Aorta (tissue), 5 donors: Measurements from ENCODE around the gene TMEM208. TPM values are rescaled to one million over a fixed set of nuclear protein-coding genes. Genes with fewer than 3 reads are reported as not detected.

Experiments used
- ATAC-seq: fragments of 200-7000 bp; cut with Tn5 transposase; one replicate; pipeline ENCODE4 v1.9.1; 2022; ENCODE audit warnings: moderate library complexity; ENCODE audit not compliant: low FRiP score
- DNase-seq, 2 donors: peaks; one replicate each; pipeline ENCODE4 v3.0.0-alpha.2; 2020
- H3K27ac ChIP-seq, 2 donors: one replicate each; pipeline ENCODE4 v1.5.1; 2013; ENCODE audit warnings: low read length in 2 of 2, mild to moderate bottlenecking in 2 of 2, moderate library complexity in 2 of 2, control low read depth in 1 of 2, inconsistent platforms in 1 of 2, low read depth in 1 of 2
- H3K27me3 ChIP-seq, 2 donors: one replicate each; pipeline ENCODE4 v1.6.1; 2013; ENCODE audit warnings: control low read depth in 1 of 2, low read length in 1 of 2, mild to moderate bottlenecking in 1 of 2, moderate library complexity in 1 of 2; ENCODE audit not compliant: insufficient read depth in 2 of 2, control insufficient read depth in 1 of 2
- H3K36me3 ChIP-seq, 2 donors: one replicate each; pipeline ENCODE4 v1.6.1; 2013; ENCODE audit warnings: control low read depth in 1 of 2, low read length in 1 of 2, mild to moderate bottlenecking in 1 of 2; ENCODE audit not compliant: insufficient read depth in 2 of 2, control insufficient read depth in 1 of 2
- H3K4me1 ChIP-seq, 2 donors: one replicate each; pipeline ENCODE4 v1.6.1; 2013; ENCODE audit warnings: low read length in 2 of 2, control low read depth in 1 of 2, mild to moderate bottlenecking in 1 of 2, moderate library complexity in 1 of 2; ENCODE audit not compliant: insufficient read depth in 2 of 2, control insufficient read depth in 1 of 2
- H3K4me3 ChIP-seq, 2 donors: one replicate each; pipeline ENCODE4 v1.5.1; 2013; ENCODE audit warnings: low read length in 2 of 2, control low read depth in 1 of 2, mild to moderate bottlenecking in 1 of 2
- H3K9me3 ChIP-seq: one replicate; pipeline ENCODE4 v1.6.1; 2013; ENCODE audit warnings: mild to moderate bottlenecking, low read length; ENCODE audit not compliant: control insufficient read depth
- WGBS, 2 donors: extraction: QIAGEN DNeasy Blood & Tissue Kit; methylation state at CpG; one replicate each; pipeline ENCODE4 v1.1.7; 2013; 5-methylcytosine and 5-hydroxymethylcytosine counted together
- intact Hi-C, 2 donors: fragments of 100-400 bp; cut with DNase I; formaldehyde crosslinking; loops; one replicate each; pipeline versions ENCODE4 v1.14.2 to v1.15.0; 2022
- polyA plus RNA-seq, 2 donors: library from polyadenylated mRNA; stranded (reverse); fragments of 200-250 nt; gene quantifications; one replicate each; pipeline ENCODE4 v1.2.3, GENCODE V29; 2013
- total RNA-seq, 2 donors: library from RNA; stranded (reverse); fragmentation: NEBNext Ultra II Directional; extraction: Animal tissue kit (Norgen Biotek cat#: 25700); gene quantifications; one replicate each; pipeline ENCODE4 v1.2.1, GENCODE V29; 2021
- donor health status: healthy with polysubstance abuse.
- donor health status: Bipolar disorder and iron deficiency.
- donor health status: DM: no; HTN: no; CAD: no.
- donor health status: DM: no; HTN: no; CAD: no.
- donor health status: DM: yes; HTN: yes; CAD: no.

The TMEM208 gene
- total and polyA plus RNA-seq, 4 donors, result 24.7 to 64.6 (median 46.8) TPM

DNA sequence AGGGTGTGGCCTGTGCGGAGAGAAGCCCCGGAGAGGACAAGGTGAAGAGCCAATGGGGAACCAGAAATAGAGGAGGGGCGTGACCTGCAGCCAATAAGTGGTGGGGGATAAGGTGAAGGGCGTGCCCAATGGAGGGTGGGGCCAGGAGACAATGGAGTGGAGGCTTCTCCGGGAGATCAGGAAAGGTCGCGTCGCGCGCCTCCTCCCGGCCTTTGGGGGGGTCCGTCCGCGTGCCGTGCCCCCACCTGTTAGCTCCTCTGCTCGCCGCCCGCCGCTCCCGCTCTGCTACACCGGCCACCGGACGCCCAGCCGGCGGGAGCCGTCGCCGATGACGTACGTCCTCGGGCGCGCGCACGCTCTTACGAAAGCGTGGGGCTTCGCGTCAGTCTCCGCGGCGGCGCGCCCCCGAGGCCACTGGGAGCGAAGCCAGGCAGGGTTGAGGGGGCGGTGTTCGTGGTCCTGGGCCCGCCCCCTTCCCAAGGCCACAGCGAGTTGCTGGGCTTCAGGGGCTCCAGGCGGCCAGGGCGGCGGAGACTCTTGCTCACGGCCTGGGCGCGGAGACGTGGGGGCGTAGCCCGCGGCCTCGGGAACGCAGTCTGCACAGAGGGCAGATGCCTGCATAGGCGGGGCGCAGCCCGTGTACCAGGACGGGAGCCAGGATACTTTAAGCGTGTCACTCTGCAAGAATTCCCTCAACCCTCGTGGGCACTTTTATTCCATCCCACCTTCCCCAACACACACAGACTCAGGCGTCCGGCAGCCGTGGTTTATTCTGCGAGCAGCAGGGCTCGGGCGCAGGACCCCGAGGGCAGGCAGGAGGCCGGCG, 43.1 kb upstream of the TMEM208 start, which contains the start of gene MATCAP1:
MATCAP1 (minus strand) TSS at position 337 of the 826 bp plus-strand sequence. CDS start 3,353 bp downstream, outside the sequence.
- intact Hi-C loops, result loop anchor here (2.0 to 10.0 kb wide), 3 partner anchors 25 to 289 kb away; partner anchors contain the start of genes FBXL8 (in 1 of the 2) and TRADD (in 1 of the 2)
- Histone ChIP-seq H3K4me1 (no peaks in the 10 kb centered on the region), H3K27me3 (no peaks in the 10 kb centered on the region), H3K4me3 (peak within 1 kb of the TSS; percentile 24 to 54), H3K36me3 (no peaks in the 10 kb centered on the region), H3K27ac (peak within 1 kb of the TSS in 1 of 2 donors; percentile 81), H3K9me3 (no peaks in the 10 kb centered on the region)
- peak; percentile 97 for DNase-seq
- peak; percentile 94 for ATAC-seq
- 0% methylated on average over 67 to 77 of the region's 77 CpGs for WGBS, 2 donors

DNA sequence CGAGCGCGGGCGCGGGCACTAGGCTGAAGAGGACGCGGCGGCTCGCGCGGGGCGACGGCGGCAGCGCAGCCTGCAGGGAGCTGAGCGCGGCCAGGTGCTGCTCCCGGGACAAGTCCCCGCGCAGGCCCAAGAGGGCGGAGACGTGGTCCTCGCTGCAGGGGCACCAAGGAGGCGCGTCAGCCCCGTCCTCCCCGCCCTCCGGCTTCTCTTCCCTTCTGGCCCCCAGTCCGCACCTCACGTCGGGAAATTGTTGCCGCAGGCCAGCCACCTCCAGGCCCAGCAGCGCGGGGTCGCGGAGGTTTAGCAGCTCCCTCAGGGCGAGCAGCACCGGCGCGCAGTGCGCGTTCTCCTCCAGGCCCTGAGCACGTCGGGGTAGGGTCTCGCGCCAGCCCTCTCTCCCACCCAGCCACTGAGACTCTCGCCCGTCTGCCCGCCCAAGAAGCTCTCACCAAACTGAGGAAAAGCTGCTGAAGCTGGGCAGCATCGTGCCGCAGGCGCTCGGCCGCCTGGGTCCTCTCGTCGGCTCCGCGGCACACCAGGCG, 42.4 kb upstream of the TMEM208 start:
- Histone ChIP-seq H3K27ac (peak overlapping the region in 1 of 2 donors; percentile 42), H3K27me3 (no peaks in the 10 kb centered on the region), H3K4me1 (no peaks in the 10 kb centered on the region), H3K4me3 (peak overlapping the region; percentile 24 to 54), H3K9me3 (no peaks in the 10 kb centered on the region), H3K36me3 (no peaks in the 10 kb centered on the region)
- 4 to 7% methylated on average over 42 to 59 of the region's 59 CpGs for WGBS, 2 donors
- peak in 1 of 2 donors; percentile 79 for DNase-seq
- intact Hi-C loops, result loop anchor here (2.0 to 10.0 kb wide), 3 partner anchors 26 to 290 kb away; partner anchors contain the start of genes FBXL8 (in 1 of the 2) and TRADD (in 1 of the 2)
- ATAC-seq, result no peak

DNA sequence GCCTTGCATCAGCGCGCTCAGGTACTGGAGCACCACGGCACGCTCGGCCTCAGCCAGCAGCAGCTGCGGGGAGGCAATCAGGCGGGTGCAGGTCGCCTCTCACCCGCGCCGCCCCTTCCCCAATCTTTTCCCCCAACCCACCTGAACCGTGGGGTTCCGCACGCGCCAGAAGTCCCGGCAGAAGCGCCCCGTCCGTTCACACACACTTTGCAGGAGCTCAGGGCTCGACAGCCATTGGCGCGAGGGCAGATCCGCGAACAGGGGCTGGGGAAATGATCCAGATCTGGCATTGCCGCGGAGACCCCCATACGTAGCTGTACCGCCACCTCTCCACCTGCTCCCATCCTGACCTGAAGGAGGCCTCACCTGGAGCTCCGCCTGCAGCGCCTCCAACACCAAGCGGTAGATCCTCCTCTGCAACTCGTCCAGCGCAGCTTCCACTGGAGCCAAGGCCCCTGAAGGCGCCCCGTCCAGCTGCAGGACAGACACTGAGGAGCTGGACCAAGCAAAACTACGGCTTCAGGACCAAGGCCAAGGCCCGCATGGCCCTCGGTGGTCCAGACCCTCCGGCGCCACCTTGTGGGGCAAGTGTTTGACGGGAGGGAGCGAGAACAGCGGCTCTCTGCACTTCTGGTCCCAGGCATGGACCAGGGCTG, 41.8 kb upstream of the TMEM208 start:
- Histone ChIP-seq H3K4me3 (no peak overlapping the region), H3K36me3 (no peaks in the 10 kb centered on the region), H3K9me3 (no peaks in the 10 kb centered on the region), H3K27ac (no peak overlapping the region), H3K27me3 (no peaks in the 10 kb centered on the region), H3K4me1 (no peaks in the 10 kb centered on the region)
- ATAC-seq (peak; percentile 80), DNase-seq (peak; percentile 96 to 99)
- 5 to 7% methylated on average over 41 to 43 of the region's 43 CpGs for WGBS, 2 donors
- intact Hi-C loops, result loop anchor here (1.0 to 10.0 kb wide), 4 partner anchors 26 to 290 kb away; partner anchors contain the start of genes FBXL8 (in 1 of the 2) and TRADD (in 1 of the 2)

GRCh38 chr16:67185651-67186134, 41.2 kb upstream of the TMEM208 start:
- no peaks in the 10 kb centered on the region for H3K4me1 ChIP-seq
- intact Hi-C loops, result loop anchor here (1.0 to 10.0 kb wide), 4 partner anchors 27 to 291 kb away; partner anchors contain the start of genes FBXL8 (in 1 of the 2) and TRADD (in 1 of the 2)
- ATAC-seq, result no peak
- H3K9me3 ChIP-seq, result no peaks in the 10 kb centered on the region
- H3K27ac ChIP-seq, result no peak overlapping the region
- no peak for DNase-seq
- no peaks in the 10 kb centered on the region for H3K36me3 ChIP-seq
- H3K27me3 ChIP-seq, result no peaks in the 10 kb centered on the region
- 8 to 11% methylated on average over 12 of the region's 12 CpGs for WGBS, 2 donors
- no peak overlapping the region for H3K4me3 ChIP-seq

DNA sequence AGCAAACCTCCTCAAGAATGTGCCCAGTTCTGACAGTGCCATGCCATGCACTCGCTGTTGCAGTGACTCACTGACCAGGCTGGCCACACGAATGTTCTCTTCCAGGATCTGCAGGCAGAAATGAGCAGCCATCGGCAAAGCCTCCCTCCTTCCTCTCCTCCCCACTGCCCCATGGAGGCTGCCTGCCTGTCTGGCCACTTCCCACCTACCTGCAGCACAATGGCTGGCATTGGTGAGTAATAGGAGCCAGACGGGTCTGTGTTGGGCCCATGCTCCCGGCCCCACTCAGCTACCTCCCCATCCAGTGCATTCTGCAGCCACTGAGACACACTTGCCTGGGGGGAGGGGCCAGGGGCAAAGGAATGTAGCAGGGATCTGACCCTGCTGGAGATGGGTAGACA, 40.4 kb upstream of the TMEM208 start:
- H3K36me3 ChIP-seq, result no peaks in the 10 kb centered on the region
- no peaks in the 10 kb centered on the region for H3K9me3 ChIP-seq
- H3K27me3 ChIP-seq, result no peaks in the 10 kb centered on the region
- no peak for ATAC-seq
- no peak overlapping the region for H3K4me3 ChIP-seq
- WGBS, 2 donors, result 44 to 48% methylated on average over 5 of the region's 5 CpGs
- no peak for DNase-seq
- intact Hi-C loops, result loop anchor here (10.0 kb wide), 2 partner anchors 212 to 292 kb away; no protein-coding TSS in a partner anchor
- no peak overlapping the region for H3K27ac ChIP-seq
- H3K4me1 ChIP-seq, result no peaks in the 10 kb centered on the region

DNA sequence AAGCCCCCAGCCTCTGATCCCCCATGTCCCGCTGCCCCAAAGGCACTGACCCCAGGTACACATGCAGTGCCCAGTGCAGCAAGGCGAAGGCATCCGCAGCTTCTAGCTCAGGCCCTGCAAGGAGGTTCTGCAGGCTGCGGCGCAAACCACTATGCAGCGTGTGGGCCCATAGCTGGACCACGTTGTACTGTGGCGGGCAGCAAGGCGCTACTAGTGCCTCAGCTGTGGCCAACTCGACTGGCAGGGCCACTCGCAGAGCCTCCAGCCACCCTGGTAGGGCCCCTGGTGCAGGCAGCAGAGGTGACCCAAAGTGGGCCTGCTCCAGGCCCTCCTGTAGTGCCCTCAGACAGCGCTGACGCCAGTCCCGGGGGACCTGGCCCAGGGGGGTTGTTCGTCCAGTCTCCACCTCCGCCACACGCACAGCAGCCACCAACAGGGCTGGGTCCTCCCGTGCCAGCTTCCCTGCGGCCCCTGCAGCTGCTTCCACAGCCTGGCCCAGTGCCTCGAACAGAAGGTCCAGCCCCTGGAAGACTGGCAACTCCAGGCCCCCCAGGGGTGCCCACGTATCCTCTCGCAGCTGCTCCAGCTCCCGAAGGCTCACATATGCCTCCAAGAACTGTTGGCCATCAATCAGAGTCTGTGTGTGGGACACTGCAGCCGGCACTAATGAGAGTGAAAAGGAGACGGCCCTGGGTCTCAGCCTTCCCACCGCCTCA, 39.6 kb upstream of the TMEM208 start:
- Histone ChIP-seq H3K4me3 (no peak overlapping the region), H3K27ac (no peak overlapping the region), H3K9me3 (no peaks in the 10 kb centered on the region), H3K4me1 (no peaks in the 10 kb centered on the region), H3K27me3 (no peaks in the 10 kb centered on the region), H3K36me3 (no peaks in the 10 kb centered on the region)
- no peak for ATAC-seq
- WGBS, 2 donors, result 84 to 86% methylated on average over 26 of the region's 26 CpGs
- intact Hi-C loops, result loop anchor here (10.0 kb wide), 2 partner anchors 213 to 293 kb away; no protein-coding TSS in a partner anchor
- no peak for DNase-seq

- Histone ChIP-seq H3K4me1 (no peaks in the 10 kb centered on the region), H3K9me3 (no peaks in the 10 kb centered on the region), H3K36me3 (no peaks in the 10 kb centered on the region), H3K27ac (no peak overlapping the region), H3K4me3 (no peak overlapping the region), H3K27me3 (no peaks in the 10 kb centered on the region)
- DNase-seq (no peak), ATAC-seq (no peak)
- intact Hi-C loops, result loop anchor here (10.0 kb wide), 2 partner anchors 214 to 294 kb away; no protein-coding TSS in a partner anchor
- WGBS, 2 donors, result 89 to 91% methylated on average over 4 of the region's 4 CpGs
Measured at GRCh38 chr16:67188323-67188722, 38.6 kb upstream of the TMEM208 start.

DNA sequence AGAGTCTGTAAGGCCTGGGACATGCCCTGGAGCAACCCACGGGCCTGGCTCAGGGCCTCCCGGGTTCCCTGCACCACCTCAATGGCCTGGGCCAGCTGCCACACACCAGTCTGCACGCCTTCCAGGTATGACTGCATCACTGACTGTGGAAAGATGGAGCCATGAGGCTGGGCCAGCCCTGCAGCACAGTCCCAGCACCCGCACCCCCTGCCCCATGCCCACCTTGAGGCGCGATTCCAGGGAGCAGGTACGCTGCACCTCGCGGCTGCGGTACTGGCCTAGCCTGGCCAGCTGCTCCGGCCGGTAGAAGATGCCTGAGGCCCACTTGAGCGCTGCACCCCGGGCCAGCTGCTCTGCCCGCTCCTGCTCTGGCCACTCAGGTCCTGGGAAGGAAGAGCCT, 38.1 kb upstream of the TMEM208 start:
- intact Hi-C loops, result loop anchor here (10.0 kb wide), 2 partner anchors 214 to 294 kb away; no protein-coding TSS in a partner anchor
- Histone ChIP-seq H3K4me3 (no peak overlapping the region), H3K9me3 (no peaks in the 10 kb centered on the region), H3K4me1 (no peaks in the 10 kb centered on the region), H3K36me3 (no peaks in the 10 kb centered on the region), H3K27ac (no peak overlapping the region), H3K27me3 (no peaks in the 10 kb centered on the region)
- DNase-seq (no peak), ATAC-seq (no peak)
- 90% methylated on average over 15 of the region's 15 CpGs for WGBS, 2 donors
